Stomach smooth muscle (tissue), 2 donors: ENCODE data around the gene CPLX4.

Source experiments
- H3K27ac ChIP-seq: one replicate; pipeline ENCODE4 v1.7.0; 2013; ENCODE audit warnings: mild to moderate bottlenecking, low read length, inconsistent platforms
- H3K27me3 ChIP-seq, 2 donors: one replicate each; pipeline ENCODE4 v1.7.0; 2013; ENCODE audit warnings: low read length in 2 of 2; ENCODE audit not compliant: insufficient read depth in 2 of 2, control insufficient read depth in 1 of 2
- H3K36me3 ChIP-seq, 2 donors: one replicate each; pipeline ENCODE4 v1.7.0; 2013; ENCODE audit warnings: low read length in 2 of 2; ENCODE audit not compliant: control insufficient read depth in 2 of 2, insufficient read depth in 2 of 2
- H3K4me1 ChIP-seq: one replicate; pipeline ENCODE4 v1.7.0; 2013; ENCODE audit warnings: low read length; ENCODE audit not compliant: control insufficient read depth, insufficient read depth
- H3K4me3 ChIP-seq, 2 donors: one replicate each; pipeline ENCODE4 v1.7.0; 2013; ENCODE audit warnings: low read length in 2 of 2
- H3K9ac ChIP-seq, 2 donors: one replicate each; pipeline ENCODE4 v1.7.0; 2013; ENCODE audit warnings: low read length in 2 of 2, mild to moderate bottlenecking in 1 of 2
- H3K9me3 ChIP-seq, 2 donors: one replicate each; pipeline ENCODE4 v1.7.0; 2013; ENCODE audit warnings: low read length in 2 of 2; ENCODE audit not compliant: control insufficient read depth in 2 of 2
- donor health status: healthy.
- donor health status: Pancreatic carcinoma.

CPLX4 gene

GRCh38 chr18:59308248-59308937, 10.1 kb downstream of the CPLX4 start:
- Histone ChIP-seq H3K9me3 (no peaks in the 10 kb centered on the region), H3K9ac (no peak overlapping the region), H3K4me3 (peak overlapping the region in 1 of 2 donors; percentile 63), H3K36me3 (no peaks in the 10 kb centered on the region), H3K27me3 (peaks cover 12 to 19% of the 10 kb centered on the region in 2 donors), H3K27ac (no peak overlapping the region), H3K4me1 (peaks cover 4% of the 10 kb centered on the region)

GRCh38 chr18:59306640-59307039, 11.8 kb downstream of the CPLX4 start:
- Histone ChIP-seq H3K9me3 (no peaks in the 10 kb centered on the region), H3K27me3 (peaks cover 12 to 13% of the 10 kb centered on the region in 2 donors), H3K27ac (no peak overlapping the region)

GRCh38 chr18:59305295-59305694, 13.2 kb downstream of the CPLX4 start:
- Histone ChIP-seq H3K4me1 (peaks cover 4% of the 10 kb centered on the region), H3K27ac (no peak overlapping the region), H3K36me3 (no peaks in the 10 kb centered on the region), H3K27me3 (peaks cover 12 to 16% of the 10 kb centered on the region in 2 donors), H3K9ac (no peak overlapping the region), H3K4me3 (no peak overlapping the region), H3K9me3 (no peaks in the 10 kb centered on the region)

More at GRCh38 chr18:59306640-59307039, 11.8 kb downstream of the CPLX4 start:
- H3K4me1 ChIP-seq = peaks cover 4% of the 10 kb centered on the region
- H3K9ac ChIP-seq = no peak overlapping the region
- H3K4me3 ChIP-seq = no peak overlapping the region
- no peaks in the 10 kb centered on the region for H3K36me3 ChIP-seq

GRCh38 chr18:59303656-59304195, 14.7 kb downstream of the CPLX4 start:
- no peak overlapping the region for H3K4me3 ChIP-seq
- H3K9me3 ChIP-seq = no peaks in the 10 kb centered on the region
- H3K27me3 ChIP-seq = peaks cover 4 to 11% of the 10 kb centered on the region in 2 donors
- no peak overlapping the region for H3K9ac ChIP-seq
- H3K27ac ChIP-seq = no peak overlapping the region
- no peaks in the 10 kb centered on the region for H3K36me3 ChIP-seq
- peaks cover 2% of the 10 kb centered on the region for H3K4me1 ChIP-seq

GRCh38 chr18:59303006-59303405, 15.4 kb downstream of the CPLX4 start:
- Histone ChIP-seq H3K9me3 (no peaks in the 10 kb centered on the region), H3K27ac (no peak overlapping the region), H3K4me1 (no peaks in the 10 kb centered on the region), H3K36me3 (no peaks in the 10 kb centered on the region), H3K27me3 (peaks cover 1 to 9% of the 10 kb centered on the region in 2 donors), H3K9ac (no peak overlapping the region), H3K4me3 (no peak overlapping the region)

GRCh38 chr18:59301929-59302328, 16.5 kb downstream of the CPLX4 start:
- Histone ChIP-seq H3K27me3 (peaks cover 0 to 6% of the 10 kb centered on the region in 2 donors), H3K9me3 (no peaks in the 10 kb centered on the region)

GRCh38 chr18:59300676-59301285, 17.7 kb downstream of the CPLX4 start:
- Histone ChIP-seq H3K9ac (no peak overlapping the region), H3K36me3 (no peaks in the 10 kb centered on the region), H3K4me1 (no peaks in the 10 kb centered on the region), H3K4me3 (no peak overlapping the region), H3K27ac (no peak overlapping the region), H3K27me3 (peaks cover 0 to 6% of the 10 kb centered on the region in 2 donors), H3K9me3 (no peaks in the 10 kb centered on the region)

More at GRCh38 chr18:59301929-59302328, 16.5 kb downstream of the CPLX4 start:
- Histone ChIP-seq H3K4me1 (no peaks in the 10 kb centered on the region), H3K4me3 (no peak overlapping the region), H3K36me3 (no peaks in the 10 kb centered on the region), H3K9ac (no peak overlapping the region), H3K27ac (no peak overlapping the region)

- Histone ChIP-seq H3K36me3 (no peaks in the 10 kb centered on the region), H3K4me3 (no peak overlapping the region), H3K9ac (no peak overlapping the region), H3K4me1 (no peaks in the 10 kb centered on the region), H3K9me3 (no peaks in the 10 kb centered on the region), H3K27ac (no peak overlapping the region), H3K27me3 (peaks cover 0 to 16% of the 10 kb centered on the region in 2 donors)
Measured at GRCh38 chr18:59298871-59299270, 19.6 kb downstream of the CPLX4 start.

- H3K27me3 ChIP-seq = peaks cover 0 to 12% of the 10 kb centered on the region in 2 donors
- no peaks in the 10 kb centered on the region for H3K4me1 ChIP-seq
Measured at GRCh38 chr18:59293317-59293716, 25.1 kb downstream of the CPLX4 start.

GRCh38 chr18:59286341-59286740, 32.1 kb downstream of the CPLX4 start:
- Histone ChIP-seq H3K9ac (no peak overlapping the region), H3K27me3 (peaks cover 2 to 8% of the 10 kb centered on the region in 2 donors), H3K9me3 (no peaks in the 10 kb centered on the region), H3K4me1 (no peaks in the 10 kb centered on the region), H3K36me3 (no peaks in the 10 kb centered on the region), H3K27ac (no peak overlapping the region), H3K4me3 (no peak overlapping the region)

More at GRCh38 chr18:59293317-59293716, 25.1 kb downstream of the CPLX4 start:
- peaks cover 0 to 3% of the 10 kb centered on the region in 2 donors for H3K9me3 ChIP-seq
- no peak overlapping the region for H3K27ac ChIP-seq
- H3K36me3 ChIP-seq = no peaks in the 10 kb centered on the region
- no peak overlapping the region for H3K4me3 ChIP-seq
- no peak overlapping the region for H3K9ac ChIP-seq

GRCh38 chr18:59282341-59282740, 36.1 kb downstream of the CPLX4 start:
- no peak overlapping the region for H3K4me3 ChIP-seq
- H3K27me3 ChIP-seq = peaks cover 10 to 13% of the 10 kb centered on the region in 2 donors
- no peak overlapping the region for H3K9ac ChIP-seq
- H3K9me3 ChIP-seq = no peaks in the 10 kb centered on the region
- H3K27ac ChIP-seq = no peak overlapping the region
- H3K36me3 ChIP-seq = no peaks in the 10 kb centered on the region
- H3K4me1 ChIP-seq = no peaks in the 10 kb centered on the region
